ENCODE results near the gene CDC42EP4. TPM values are rescaled to one million over a fixed set of nuclear protein-coding genes. Genes with fewer than 3 reads are reported as not detected.

Gene CDC42EP4
- total RNA-seq, 1 experiment from 2014 or later: 25.8 TPM

- no TSS peak for BruUV-seq (replicated peaks)
- no peaks in the 10 kb centered on the region for H3K27me3 ChIP-seq (replicated peaks; ENCODE audit: control insufficient read depth, insufficient read depth, low read length)
- H3K4me3 ChIP-seq (ENCODE audit: low read depth, low read length): no peak overlapping the region
- Mint-ChIP-seq H3K36me3 (ENCODE audit: insufficient read depth, unreplicated experiment) (no peaks in the 10 kb centered on the region), H3K4me3 (ENCODE audit: unreplicated experiment) (no peak overlapping the region), H3K27me3 (ENCODE audit: insufficient read depth, unreplicated experiment) (no peaks in the 10 kb centered on the region), H3K27ac (ENCODE audit: unreplicated experiment) (no peak overlapping the region), H3K4me1 (ENCODE audit: low read depth, unreplicated experiment) (no peaks in the 10 kb centered on the region), H3K9me3 (ENCODE audit: unreplicated experiment) (no peaks in the 10 kb centered on the region)
- no peak for DNase-seq
- H3K9me3 ChIP-seq: no peaks in the 10 kb centered on the region
- CTCF ChIA-PET: interaction anchor here (2.4 kb wide), 1 partner anchor 108 kb away, joined by 7 read pairs; no protein-coding TSS in a partner anchor
- no peaks in the 10 kb centered on the region for H3K4me1 ChIP-seq
- no peaks in the 10 kb centered on the region for H3K36me3 ChIP-seq (ENCODE audit: control insufficient read depth, insufficient read depth, low read length)
- intact Hi-C loops (cut with micrococcal nuclease; ENCODE audit: unreplicated experiment): no loop called here
- TF ChIP-seq CTCF (IDR thresholded peaks at IDR 0.05; ENCODE audit: insufficient read depth in 1 of 2, low read depth in 1 of 2, low read length in 1 of 2, severe bottlenecking in 1 of 2, unreplicated experiment in 1 of 2): no peak
- POLR2A ChIA-PET: no interaction called here
These were observed 49.7 kb downstream of the CDC42EP4 start for GRCh38 chr17:73261952-73262675.

GRCh38 chr17:73261617-73261951 lies 50.2 kb downstream of the CDC42EP4 start, which contains the start of gene CPSF4L:
Gene CPSF4L (minus strand): TSS chr17:73261880. CDS start chr17:73261818, 62 bp downstream.
- H3K36me3 Mint-ChIP-seq (ENCODE audit: insufficient read depth, unreplicated experiment): no peaks in the 10 kb centered on the region

GRCh38 chr17:73257516-73257915 lies 54.3 kb downstream of the CDC42EP4 start:
- H3K27me3 ChIP-seq (replicated peaks; ENCODE audit: control insufficient read depth, insufficient read depth, low read length): no peaks in the 10 kb centered on the region
- no peaks in the 10 kb centered on the region for H3K36me3 Mint-ChIP-seq (ENCODE audit: insufficient read depth, unreplicated experiment)
- no peaks in the 10 kb centered on the region for H3K27me3 Mint-ChIP-seq (ENCODE audit: insufficient read depth, unreplicated experiment)
- no peak overlapping the region for H3K4me3 ChIP-seq (ENCODE audit: low read depth, low read length)
- intact Hi-C loops (cut with micrococcal nuclease; ENCODE audit: unreplicated experiment): no loop called here
- H3K27ac Mint-ChIP-seq (ENCODE audit: unreplicated experiment): no peak overlapping the region
- H3K36me3 ChIP-seq (ENCODE audit: control insufficient read depth, insufficient read depth, low read length): no peaks in the 10 kb centered on the region
- BruUV-seq (replicated peaks): no TSS peak
- POLR2A ChIA-PET: no interaction called here
- no peaks in the 10 kb centered on the region for H3K4me1 ChIP-seq
- CTCF ChIA-PET: interaction anchor here (1.2 kb wide), 1 partner anchor 112 kb away, joined by 4 read pairs; no protein-coding TSS in a partner anchor
- no peaks in the 10 kb centered on the region for H3K9me3 ChIP-seq
- no peak for DNase-seq
- TF ChIP-seq CTCF (IDR thresholded peaks at IDR 0.05; ENCODE audit: insufficient read depth in 1 of 2, low read depth in 1 of 2, low read length in 1 of 2, severe bottlenecking in 1 of 2, unreplicated experiment in 1 of 2): no peak
- H3K4me3 Mint-ChIP-seq (ENCODE audit: unreplicated experiment): no peak overlapping the region
- no peaks in the 10 kb centered on the region for H3K9me3 Mint-ChIP-seq (ENCODE audit: unreplicated experiment)
- no peaks in the 10 kb centered on the region for H3K4me1 Mint-ChIP-seq (ENCODE audit: low read depth, unreplicated experiment)

More at GRCh38 chr17:73261617-73261951, 50.2 kb downstream of the CDC42EP4 start, which contains the start of gene CPSF4L:
- no peaks in the 10 kb centered on the region for H3K9me3 ChIP-seq
- H3K36me3 ChIP-seq (ENCODE audit: control insufficient read depth, insufficient read depth, low read length): no peaks in the 10 kb centered on the region
- no peaks in the 10 kb centered on the region for H3K4me1 ChIP-seq
- no peak for TF ChIP-seq CTCF (IDR thresholded peaks at IDR 0.05; ENCODE audit: insufficient read depth in 1 of 2, low read depth in 1 of 2, low read length in 1 of 2, severe bottlenecking in 1 of 2, unreplicated experiment in 1 of 2)
- H3K9me3 Mint-ChIP-seq (ENCODE audit: unreplicated experiment): no peaks in the 10 kb centered on the region
- H3K27me3 ChIP-seq (replicated peaks; ENCODE audit: control insufficient read depth, insufficient read depth, low read length): no peaks in the 10 kb centered on the region
- H3K4me3 ChIP-seq (ENCODE audit: low read depth, low read length): no peak within 1 kb of the TSS
- no TSS peak for BruUV-seq (replicated peaks)
- H3K27me3 Mint-ChIP-seq (ENCODE audit: insufficient read depth, unreplicated experiment): no peaks in the 10 kb centered on the region
- intact Hi-C loops (cut with micrococcal nuclease; ENCODE audit: unreplicated experiment): no loop called here
- POLR2A ChIA-PET: no interaction called here
- no peaks in the 10 kb centered on the region for H3K4me1 Mint-ChIP-seq (ENCODE audit: low read depth, unreplicated experiment)
- DNase-seq: no peak
- CTCF ChIA-PET: interaction anchor here (0.6 to 2.4 kb wide), 2 partner anchors 108 to 109 kb away, joined by 4 to 7 read pairs; no protein-coding TSS in a partner anchor
- H3K27ac Mint-ChIP-seq (ENCODE audit: unreplicated experiment): no peak within 1 kb of the TSS
- H3K4me3 Mint-ChIP-seq (ENCODE audit: unreplicated experiment): no peak within 1 kb of the TSS

Data from Caco-2 (cell line).